Rectal smooth muscle tissue (tissue), 1 donor: ENCODE measurements around the gene IL12A.

ENCODE experiments used
- H3K27ac ChIP-seq: one replicate; pipeline ENCODE4 v1.7.0; 2013; ENCODE audit warnings: low read depth, low read length, inconsistent platforms
- H3K27me3 ChIP-seq: one replicate; pipeline ENCODE4 v1.7.0; 2013; ENCODE audit warnings: low read length; ENCODE audit not compliant: control insufficient read depth, insufficient read depth
- H3K36me3 ChIP-seq: one replicate; pipeline ENCODE4 v1.7.0; 2013; ENCODE audit warnings: low read length; ENCODE audit not compliant: control insufficient read depth, insufficient read depth
- H3K4me1 ChIP-seq: one replicate; pipeline ENCODE4 v1.7.0; 2013; ENCODE audit warnings: low read length; ENCODE audit not compliant: control insufficient read depth, insufficient read depth
- H3K4me3 ChIP-seq: one replicate; pipeline ENCODE4 v1.7.0; 2013; ENCODE audit warnings: low read length
- H3K9ac ChIP-seq: one replicate; pipeline ENCODE4 v1.7.0; 2013; ENCODE audit warnings: low read length

The IL12A gene

DNA sequence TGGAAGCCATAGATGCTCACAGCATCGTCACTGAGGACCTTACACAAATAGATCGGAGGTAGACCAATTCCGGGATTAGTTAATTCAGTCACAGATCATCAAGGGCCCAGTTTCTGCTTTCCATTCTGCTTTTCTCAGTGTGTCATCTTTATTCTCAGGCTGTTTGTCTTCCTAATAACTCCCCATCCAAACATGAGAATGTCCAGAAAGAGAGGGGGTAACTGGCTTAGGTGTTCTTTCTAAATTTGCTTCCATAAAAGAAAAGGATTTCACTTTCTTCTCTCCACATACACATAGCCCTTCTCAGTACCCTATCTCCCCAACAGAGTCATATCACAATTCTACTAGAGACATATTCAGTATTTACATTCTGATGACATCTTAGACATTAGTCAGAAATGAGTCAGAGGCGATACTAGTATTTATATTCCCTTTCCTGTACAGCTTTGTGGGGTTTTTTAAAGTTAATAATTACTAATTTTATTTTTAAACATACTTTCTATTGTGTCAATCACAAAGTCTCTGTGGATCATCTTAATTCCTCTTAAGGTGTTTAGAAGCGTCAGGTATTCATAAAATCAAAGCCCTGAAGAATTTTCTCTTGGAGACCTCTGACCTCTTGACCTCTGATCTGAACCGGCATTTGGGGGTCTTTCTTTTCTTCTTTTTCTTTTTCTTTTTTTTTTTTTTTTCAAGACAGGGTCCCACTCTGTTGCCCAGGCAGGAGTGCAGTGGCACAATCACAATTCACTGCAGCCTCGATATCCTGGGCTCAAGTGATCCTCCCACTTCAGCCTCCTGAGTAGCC is 24.3 kb upstream of the IL12A start:
- no peaks in the 10 kb centered on the region for H3K36me3 ChIP-seq
- no peak overlapping the region for H3K27ac ChIP-seq

DNA sequence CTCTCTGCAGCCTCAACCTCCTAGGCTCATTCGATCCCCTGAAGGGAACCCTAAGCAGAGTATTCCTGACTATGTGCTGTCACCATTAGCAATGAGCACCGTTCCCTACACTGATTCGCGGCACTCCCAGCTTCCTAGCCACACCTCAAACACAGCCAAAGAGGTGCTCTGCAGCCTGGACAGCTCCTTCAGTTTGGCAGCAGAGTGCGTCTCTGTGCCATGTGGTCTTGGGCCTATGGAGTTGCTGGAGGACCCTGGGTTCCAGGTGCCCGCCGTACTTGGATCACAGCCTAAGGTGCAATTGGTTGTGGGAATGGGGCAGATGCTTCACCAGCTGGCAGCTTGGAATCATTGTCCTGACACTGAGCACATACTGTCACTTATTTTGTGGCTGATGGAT is 17.3 kb upstream of the IL12A start:
- Histone ChIP-seq H3K4me1 (no peaks in the 10 kb centered on the region), H3K27me3 (no peaks in the 10 kb centered on the region), H3K4me3 (no peak overlapping the region), H3K36me3 (no peaks in the 10 kb centered on the region), H3K27ac (no peak overlapping the region), H3K9ac (no peak overlapping the region)

More for the DNA sequence above, 24.3 kb upstream of the IL12A start:
- Histone ChIP-seq H3K4me1 (no peaks in the 10 kb centered on the region), H3K9ac (no peak overlapping the region), H3K27me3 (no peaks in the 10 kb centered on the region), H3K4me3 (no peak overlapping the region)

- Histone ChIP-seq H3K4me1 (peaks cover 13% of the 10 kb centered on the region), H3K9ac (no peak overlapping the region), H3K36me3 (no peaks in the 10 kb centered on the region), H3K4me3 (peak overlapping the region; percentile 11), H3K27me3 (no peaks in the 10 kb centered on the region), H3K27ac (no peak overlapping the region)
Observed at GRCh38 chr3:159977295-159977694, 11.3 kb upstream of the IL12A start.

- H3K4me3 ChIP-seq: peak overlapping the region; percentile 1
- H3K27me3 ChIP-seq: no peaks in the 10 kb centered on the region
- H3K4me1 ChIP-seq: peaks cover 13% of the 10 kb centered on the region
- no peaks in the 10 kb centered on the region for H3K36me3 ChIP-seq
- no peak overlapping the region for H3K9ac ChIP-seq
- H3K27ac ChIP-seq: peak overlapping the region; percentile 58
Observed at GRCh38 chr3:159978353-159978752, 10.3 kb upstream of the IL12A start.

GRCh38 chr3:159978918-159979703 is 9.5 kb upstream of the IL12A start:
- Histone ChIP-seq H3K36me3 (no peaks in the 10 kb centered on the region), H3K4me1 (peaks cover 13% of the 10 kb centered on the region), H3K9ac (no peak overlapping the region), H3K27ac (peak overlapping the region; percentile 58), H3K27me3 (no peaks in the 10 kb centered on the region), H3K4me3 (no peak overlapping the region)

- no peaks in the 10 kb centered on the region for H3K27me3 ChIP-seq
- no peak overlapping the region for H3K9ac ChIP-seq
- peaks cover 10% of the 10 kb centered on the region for H3K4me1 ChIP-seq
- no peak overlapping the region for H3K27ac ChIP-seq
- H3K36me3 ChIP-seq: no peaks in the 10 kb centered on the region
- H3K4me3 ChIP-seq: no peak overlapping the region
Observed at GRCh38 chr3:159982442-159982974, 6.1 kb upstream of the IL12A start.

GRCh38 chr3:159987291-159987711 is 1.3 kb upstream of the IL12A start:
- Histone ChIP-seq H3K9ac (no peak overlapping the region), H3K27me3 (no peaks in the 10 kb centered on the region), H3K27ac (no peak overlapping the region), H3K4me3 (no peak overlapping the region), H3K4me1 (peaks cover 4% of the 10 kb centered on the region), H3K36me3 (no peaks in the 10 kb centered on the region)

DNA sequence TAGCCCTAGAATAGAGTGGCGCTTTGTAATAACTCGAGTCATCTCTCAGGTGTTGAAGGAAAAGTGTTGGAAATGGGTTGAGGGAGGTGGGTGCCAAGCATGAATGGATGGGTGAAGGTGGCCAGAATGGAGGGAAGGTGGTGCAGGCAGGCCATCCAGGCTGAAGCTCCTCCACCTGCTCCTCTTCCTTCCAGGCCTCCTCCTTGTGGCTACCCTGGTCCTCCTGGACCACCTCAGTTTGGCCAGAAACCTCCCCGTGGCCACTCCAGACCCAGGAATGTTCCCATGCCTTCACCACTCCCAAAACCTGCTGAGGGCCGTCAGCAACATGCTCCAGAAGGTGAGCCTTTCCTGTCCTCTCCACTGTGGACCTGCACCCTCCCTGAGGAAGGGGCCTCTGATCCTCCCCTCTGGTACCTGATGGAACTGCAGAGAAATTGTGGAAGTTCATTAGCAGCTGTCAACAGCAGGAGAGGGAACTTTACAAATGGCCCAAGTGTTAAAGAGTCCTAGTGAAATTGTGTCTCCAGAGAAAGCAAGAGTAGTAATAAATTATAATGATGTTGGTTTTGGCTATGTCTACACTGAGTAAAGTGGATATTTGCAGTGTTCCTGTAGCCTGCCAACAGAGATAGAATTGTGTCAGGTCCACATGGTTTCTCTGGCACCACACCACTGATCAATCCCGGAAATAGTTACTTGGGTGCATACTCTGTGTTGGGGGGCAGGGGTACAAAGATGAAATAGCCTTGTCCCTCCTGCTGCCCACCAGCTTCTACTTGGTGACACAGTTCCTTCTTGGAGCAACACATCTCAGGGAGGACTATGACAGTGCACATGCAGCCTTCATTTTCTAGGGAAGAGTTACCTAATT is 1.6 kb downstream of the IL12A start:
- no peak overlapping the region for H3K27ac ChIP-seq
- no peaks in the 10 kb centered on the region for H3K36me3 ChIP-seq
- H3K4me1 ChIP-seq: peaks cover 11% of the 10 kb centered on the region
- H3K4me3 ChIP-seq: no peak overlapping the region
- no peaks in the 10 kb centered on the region for H3K27me3 ChIP-seq
- no peak overlapping the region for H3K9ac ChIP-seq

DNA sequence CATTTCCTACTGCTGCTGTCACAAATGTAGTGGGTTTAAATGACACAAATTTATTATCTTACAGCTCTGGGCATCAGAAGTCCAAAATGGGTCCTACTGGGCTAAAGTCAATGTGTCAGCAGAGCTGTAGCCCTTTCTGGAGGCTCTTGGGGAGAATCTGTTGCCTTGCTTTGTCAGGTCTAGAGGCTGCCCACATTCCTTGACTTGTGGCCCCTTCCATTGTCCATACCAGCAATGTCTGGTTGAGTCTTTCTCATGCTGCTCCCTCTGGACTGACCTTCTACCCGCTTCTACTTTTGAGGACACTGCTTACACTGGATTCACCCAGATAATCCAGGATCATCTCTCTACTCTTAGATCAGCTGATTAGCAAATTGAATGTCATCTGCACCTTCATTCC is 3.0 kb downstream of the IL12A start:
- Histone ChIP-seq H3K36me3 (no peaks in the 10 kb centered on the region), H3K4me1 (peaks cover 11% of the 10 kb centered on the region), H3K27me3 (no peaks in the 10 kb centered on the region), H3K9ac (no peak overlapping the region), H3K4me3 (no peak overlapping the region), H3K27ac (no peak overlapping the region)

GRCh38 chr3:159992589-159992988 is 4.0 kb downstream of the IL12A start:
- no peak overlapping the region for H3K9ac ChIP-seq
- peaks cover 11% of the 10 kb centered on the region for H3K4me1 ChIP-seq
- H3K27me3 ChIP-seq: no peaks in the 10 kb centered on the region
- H3K4me3 ChIP-seq: no peak overlapping the region
- H3K27ac ChIP-seq: no peak overlapping the region
- H3K36me3 ChIP-seq: no peaks in the 10 kb centered on the region

DNA sequence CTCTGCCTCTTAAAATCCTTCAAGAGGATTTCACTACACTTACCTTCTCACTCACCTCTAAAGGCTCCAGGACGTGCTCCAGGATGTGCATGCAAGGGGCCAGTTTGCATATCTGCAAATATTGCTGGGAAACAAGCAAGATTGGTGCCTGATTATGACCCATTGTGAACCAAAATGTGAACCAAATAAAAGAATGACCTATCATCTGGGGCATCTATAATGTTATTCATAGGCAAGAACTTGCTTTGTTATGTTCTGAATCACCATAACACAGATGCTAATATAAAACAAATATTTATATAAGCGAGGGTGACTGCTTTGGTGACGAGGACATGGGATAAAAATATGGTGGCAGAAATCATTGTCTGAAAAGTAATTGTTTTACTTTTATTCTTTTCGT is 5.5 kb downstream of the IL12A start:
- H3K36me3 ChIP-seq: no peaks in the 10 kb centered on the region
- H3K9ac ChIP-seq: no peak overlapping the region
- H3K27me3 ChIP-seq: no peaks in the 10 kb centered on the region
- no peak overlapping the region for H3K4me3 ChIP-seq
- peaks cover 7% of the 10 kb centered on the region for H3K4me1 ChIP-seq
- H3K27ac ChIP-seq: no peak overlapping the region

- no peak overlapping the region for H3K4me3 ChIP-seq
- no peaks in the 10 kb centered on the region for H3K27me3 ChIP-seq
- H3K4me1 ChIP-seq: peaks cover 7% of the 10 kb centered on the region
- H3K36me3 ChIP-seq: no peaks in the 10 kb centered on the region
- no peak overlapping the region for H3K9ac ChIP-seq
- no peak overlapping the region for H3K27ac ChIP-seq
Observed at GRCh38 chr3:159995091-159995490, 6.5 kb downstream of the IL12A start.
